Measurements from ENCODE around the gene AIFM3. TPM values are rescaled to one million over a fixed set of nuclear protein-coding genes. Genes with fewer than 3 reads are reported as not detected.

Gene AIFM3
- total and polyA plus RNA-seq, 2 of the 13 experiments (the other 11 are each of a cell fraction or from before 2014, with no cell fraction given): 9.0 to 15.3 TPM

- FAIRE-seq (no peak), ATAC-seq (no peak), DNase-seq (ENCODE audit: low spot score) (no peak)
- no peak for TF ChIP-seq THAP9 (CRISPR knock-in tag; IDR thresholded peaks at IDR 0.05; ENCODE audit: borderline replicate concordance)
- no peak for TF ChIP-seq KDM6A (CRISPR knock-in tag; IDR thresholded peaks at IDR 0.05; ENCODE audit: low read depth)
- TF ChIP-seq SAP130 (CRISPR knock-in tag; IDR thresholded peaks at IDR 0.05; ENCODE audit: low read depth): peak; percentile 20; the same call in 1 of the 2 replicates
- no peak overlapping the region for H2AFZ ChIP-seq (ENCODE audit: low read length)
- no peaks in the 10 kb centered on the region; a peak in 1 of 5 replicates for H3K27me3 ChIP-seq (ENCODE audit: control insufficient read depth in 1 of 2, insufficient read depth in 2 of 2, low read length in 2 of 2)
- CTCF ChIA-PET (ENCODE audit: low intra/inter-chr PET ratio, low total read pairs): no interaction called here
- H3K79me2 ChIP-seq (ENCODE audit: insufficient read depth, low read length): peaks cover 84% of the 10 kb centered on the region
- intact Hi-C loops (cut with micrococcal nuclease; ENCODE audit: unreplicated experiment) (no loop called here), in situ Hi-C loops (cut with HindIII; ENCODE audit: extremely low pct_ligation_motif_present, low pct_unique_long_range_greater_than_20kb) (no loop called here)
- no peaks in the 10 kb centered on the region for H3K9me3 ChIP-seq (ENCODE audit: low read length)
- WGBS (ENCODE audit: low lambda C conversion rate): 33% methylated on average over 3 of the region's 3 CpGs
- peak overlapping the region; percentile 88 for H3K4me2 ChIP-seq (ENCODE audit: low read depth, low read length)
- H3K4me1 ChIP-seq (ENCODE audit: insufficient read depth, low read length): peaks cover 57% of the 10 kb centered on the region
- peak overlapping the region; percentile 97 for H3K9ac ChIP-seq (ENCODE audit: insufficient read depth, low read depth, low read length)
- BruUV-seq (replicated peaks): no TSS peak
- POLR2A ChIA-PET: interaction anchor here (1.4 kb wide), 1 partner anchor 35 kb away, joined by 3 read pairs; no protein-coding TSS in a partner anchor
- peak overlapping the region; percentile 96 to 100 (median 98) for H3K4me3 ChIP-seq (replicated peaks in 1 of 3; ENCODE audit: insufficient read depth in 1 of 3, low read depth in 2 of 3, low read length in 3 of 3)
- peaks cover 5 to 14% of the 10 kb centered on the region in 2 experiments; a peak in 4 of 5 replicates for H3K36me3 ChIP-seq (replicated peaks in 1 of 2; ENCODE audit: control insufficient read depth in 1 of 2, insufficient read depth in 2 of 2, low read length in 2 of 2)
- peaks cover 66% of the 10 kb centered on the region for H4K20me1 ChIP-seq (ENCODE audit: insufficient read depth, low read length)
- H3K27ac ChIP-seq (ENCODE audit: extremely low read length, insufficient read depth, low read length): no peak overlapping the region
Measured at GRCh38 chr22:20920881-20921203, 46.2 kb upstream of the AIFM3 start.

- DNase-seq (ENCODE audit: low spot score): no peak
- FAIRE-seq: no peak
- WGBS (ENCODE audit: low lambda C conversion rate): 63% methylated on average over 3 of the region's 3 CpGs
- BruUV-seq (replicated peaks): no TSS peak
- H4K20me1 ChIP-seq (ENCODE audit: insufficient read depth, low read length): peaks cover 77% of the 10 kb centered on the region
- H3K4me3 ChIP-seq (replicated peaks in 1 of 3; ENCODE audit: insufficient read depth in 1 of 3, low read depth in 2 of 3, low read length in 3 of 3): peak overlapping the region in 2 of 3 experiments; percentile 7 to 23; a peak in 3 of 6 replicates
- no peak overlapping the region for H2AFZ ChIP-seq (ENCODE audit: low read length)
- intact Hi-C loops (cut with micrococcal nuclease; ENCODE audit: unreplicated experiment) (no loop called here), in situ Hi-C loops (cut with HindIII; ENCODE audit: extremely low pct_ligation_motif_present, low pct_unique_long_range_greater_than_20kb) (no loop called here)
- H3K4me2 ChIP-seq (ENCODE audit: low read depth, low read length): peak overlapping the region; percentile 88
- peaks cover 7 to 23% of the 10 kb centered on the region in 2 experiments; a peak in 4 of 5 replicates for H3K36me3 ChIP-seq (replicated peaks in 1 of 2; ENCODE audit: control insufficient read depth in 1 of 2, insufficient read depth in 2 of 2, low read length in 2 of 2)
- peaks cover 62% of the 10 kb centered on the region for H3K4me1 ChIP-seq (ENCODE audit: insufficient read depth, low read length)
- no peaks in the 10 kb centered on the region; a peak in 1 of 5 replicates for H3K27me3 ChIP-seq (ENCODE audit: control insufficient read depth in 1 of 2, insufficient read depth in 2 of 2, low read length in 2 of 2)
- H3K79me2 ChIP-seq (ENCODE audit: insufficient read depth, low read length): peaks cover 97% of the 10 kb centered on the region
- H3K27ac ChIP-seq (ENCODE audit: extremely low read length, insufficient read depth, low read length): no peak overlapping the region
- H3K9ac ChIP-seq (ENCODE audit: insufficient read depth, low read depth, low read length): 0 out of 2 replicates have a peak overlapping the region, but pooled peaks have one; percentile 15
- ATAC-seq: no peak
- no peaks in the 10 kb centered on the region for H3K9me3 ChIP-seq (ENCODE audit: low read length)
- TF ChIP-seq LCORL (IDR thresholded peaks at IDR 0.05) (no peak), LCORL (CRISPR knock-in tag; IDR thresholded peaks at IDR 0.05) (no peak), MYC (CRISPR knock-in tag; IDR thresholded peaks at IDR 0.05; ENCODE audit: borderline replicate concordance) (no peak), SATB2 (CRISPR knock-in tag; IDR thresholded peaks at IDR 0.05) (no peak), ZNF143 (CRISPR knock-in tag; IDR thresholded peaks at IDR 0.05) (no peak), MAFG (CRISPR knock-in tag; IDR thresholded peaks at IDR 0.05) (no peak)
- CTCF ChIA-PET (ENCODE audit: low intra/inter-chr PET ratio, low total read pairs): no interaction called here
- POLR2A ChIA-PET: interaction anchor here (1.6 kb wide), 1 partner anchor 32 kb away, joined by 3 read pairs; no protein-coding TSS in a partner anchor
Measured at GRCh38 chr22:20922141-20922751, 44.8 kb upstream of the AIFM3 start.
